Breast epithelium (tissue), 4 donors: ENCODE measurements around the gene GCKR. TPM values are rescaled to one million over a fixed set of nuclear protein-coding genes. Genes with fewer than 3 reads are reported as not detected.

Source experiments
- DNase-seq, 2 donors: peaks; one replicate each; pipeline ENCODE4 v3.0.0-alpha.2; 2019; ENCODE audit warnings: low spot score in 2 of 2
- H3K27ac ChIP-seq, 2 donors: fragments of 200-600 bp; sonication (generic) in 1 of 2; one replicate each; pipeline ENCODE4 v1.5.1; 2016 to 2019; ENCODE audit warnings: mild to moderate bottlenecking in 1 of 2
- H3K27me3 ChIP-seq, 2 donors: fragments of 200-600 bp; sonication (generic) in 1 of 2; one replicate each; pipeline versions ENCODE4 v1.5.1 to v1.6.0; 2017 to 2019; ENCODE audit warnings: control low read depth in 1 of 2, mild to moderate bottlenecking in 1 of 2
- H3K36me3 ChIP-seq: fragments of 200-600 bp; one replicate; pipeline ENCODE4 v1.5.1; 2019
- H3K4me1 ChIP-seq, 2 donors: fragments of 200-600 bp; sonication (generic); one replicate each; pipeline ENCODE4 v1.5.1; 2016 to 2019; ENCODE audit warnings: control low read depth in 1 of 2
- H3K4me3 ChIP-seq, 3 donors: fragments of 200-600 bp; sonication (generic); 1 replicate in 2 of 3; 2 replicates in 1 of 3; pipeline ENCODE4 v1.5.1; 2016 to 2019; ENCODE audit warnings: mild to moderate bottlenecking in 3 of 3, moderate library complexity in 2 of 3
- H3K9me3 ChIP-seq, 2 donors: fragments of 200-600 bp; sonication (generic) in 1 of 2; one replicate each; pipeline ENCODE4 v1.5.1; 2016 to 2019; ENCODE audit warnings: control low read depth in 1 of 2
- POLR2A ChIP-seq: fragments of 450-650 bp; IDR thresholded peaks from one replicate; pipeline ENCODE4 v1.6.1; 2016; ENCODE audit warnings: antibody characterized with exemption, mild to moderate bottlenecking, moderate library complexity
- POLR2AphosphoS5 ChIP-seq, 3 donors: sonication (generic); formaldehyde crosslinking; IDR thresholded peaks; one replicate each; pipeline ENCODE4 v1.6.1; 2017; ENCODE audit warnings: antibody characterized with exemption in 3 of 3
- intact Hi-C: fragments of 100-400 bp; cut with DNase I; formaldehyde crosslinking; loops from one replicate; pipeline ENCODE4 v1.15.1; 2023; ENCODE audit warnings: low total_unique reads
- total RNA-seq, 3 donors: library from RNA; depleted of rRNA; stranded (reverse); fragments of >200 nt; gene quantifications; one replicate each; pipeline ENCODE4 v1.1.0, GENCODE V29; 2016
- TF ChIP-seq, protein P1 (sequence below), 3 donors: fragments of 450-650 bp; IDR thresholded peaks; one replicate each; pipeline ENCODE4 v1.5.1; 2016 to 2017; ENCODE audit warnings: antibody characterized with exemption in 3 of 3, mild to moderate bottlenecking in 3 of 3, moderate library complexity in 3 of 3

GCKR gene
- total RNA-seq, 3 donors from 2014 or later: 1.8 to 3.9 TPM; not detected in 1

GRCh38 chr2:27489498-27490397 lies 6.9 kb upstream of the GCKR start, which contains the start of gene IFT172:
Gene IFT172, minus strand, starts transcription at chr2:27489743. Its CDS starts 90 bp downstream, at chr2:27489653.
- no peaks in the 10 kb centered on the region for H3K9me3 ChIP-seq
- intact Hi-C loops: no loop called here
- H3K36me3 ChIP-seq: no peaks in the 10 kb centered on the region
- peak within 1 kb of the TSS; percentile 84 to 88 for H3K27ac ChIP-seq
- peaks cover 0 to 1% of the 10 kb centered on the region in 2 donors for H3K4me1 ChIP-seq
- DNase-seq: peak; percentile 99
- TF ChIP-seq, protein P1, sequence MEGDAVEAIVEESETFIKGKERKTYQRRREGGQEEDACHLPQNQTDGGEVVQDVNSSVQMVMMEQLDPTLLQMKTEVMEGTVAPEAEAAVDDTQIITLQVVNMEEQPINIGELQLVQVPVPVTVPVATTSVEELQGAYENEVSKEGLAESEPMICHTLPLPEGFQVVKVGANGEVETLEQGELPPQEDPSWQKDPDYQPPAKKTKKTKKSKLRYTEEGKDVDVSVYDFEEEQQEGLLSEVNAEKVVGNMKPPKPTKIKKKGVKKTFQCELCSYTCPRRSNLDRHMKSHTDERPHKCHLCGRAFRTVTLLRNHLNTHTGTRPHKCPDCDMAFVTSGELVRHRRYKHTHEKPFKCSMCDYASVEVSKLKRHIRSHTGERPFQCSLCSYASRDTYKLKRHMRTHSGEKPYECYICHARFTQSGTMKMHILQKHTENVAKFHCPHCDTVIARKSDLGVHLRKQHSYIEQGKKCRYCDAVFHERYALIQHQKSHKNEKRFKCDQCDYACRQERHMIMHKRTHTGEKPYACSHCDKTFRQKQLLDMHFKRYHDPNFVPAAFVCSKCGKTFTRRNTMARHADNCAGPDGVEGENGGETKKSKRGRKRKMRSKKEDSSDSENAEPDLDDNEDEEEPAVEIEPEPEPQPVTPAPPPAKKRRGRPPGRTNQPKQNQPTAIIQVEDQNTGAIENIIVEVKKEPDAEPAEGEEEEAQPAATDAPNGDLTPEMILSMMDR (IDR thresholded peaks at IDR 0.05): no peak
- TF ChIP-seq POLR2AphosphoS5 (IDR thresholded peaks at IDR 0.05) (peak; percentile 20 to 85 (median 80)), POLR2A (no peak)
- H3K4me3 ChIP-seq: peak within 1 kb of the TSS; percentile 51 to 72 (median 68)
- no peaks in the 10 kb centered on the region for H3K27me3 ChIP-seq

GRCh38 chr2:27492557-27492956 lies 4.1 kb upstream of the GCKR start:
- no peak for DNase-seq
- peaks cover 0 to 7% of the 10 kb centered on the region in 2 donors for H3K4me1 ChIP-seq
- no peaks in the 10 kb centered on the region for H3K9me3 ChIP-seq
- H3K4me3 ChIP-seq: no peak overlapping the region
- no peaks in the 10 kb centered on the region for H3K27me3 ChIP-seq
- TF ChIP-seq, protein P1 (IDR thresholded peaks at IDR 0.05): no peak
- TF ChIP-seq POLR2AphosphoS5 (IDR thresholded peaks at IDR 0.05) (no peak), POLR2A (no peak)
- intact Hi-C loops: no loop called here
- H3K27ac ChIP-seq: peak overlapping the region in 1 of 2 donors; percentile 16
- H3K36me3 ChIP-seq: no peaks in the 10 kb centered on the region

DNA sequence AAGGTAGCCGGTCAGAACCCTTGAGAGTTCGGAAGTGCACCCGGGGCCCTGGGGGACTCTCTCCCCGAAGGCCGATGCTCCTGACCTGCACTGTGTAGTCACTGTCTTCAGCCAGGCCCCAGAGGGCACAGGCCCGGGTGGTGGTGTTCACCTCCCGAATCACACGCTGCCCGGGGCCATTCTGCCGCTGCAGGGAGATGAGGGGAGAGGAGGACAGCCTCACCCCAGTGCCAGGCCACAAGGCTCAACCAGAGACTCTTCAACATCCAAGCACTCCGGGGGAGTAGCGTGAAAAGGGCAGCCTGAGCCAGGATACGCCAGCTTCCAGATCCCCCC lies 2.7 kb upstream of the GCKR start:
- no peaks in the 10 kb centered on the region for H3K9me3 ChIP-seq
- no peaks in the 10 kb centered on the region for H3K27me3 ChIP-seq
- DNase-seq: no peak
- H3K4me3 ChIP-seq: peak overlapping the region in 2 of 3 donors; percentile 78 to 98
- H3K4me1 ChIP-seq: peaks cover 0 to 7% of the 10 kb centered on the region in 2 donors
- H3K27ac ChIP-seq: peak overlapping the region; percentile 74 to 95
- intact Hi-C loops: no loop called here
- no peak for TF ChIP-seq POLR2A
- TF ChIP-seq, protein P1 (IDR thresholded peaks at IDR 0.05): no peak
- TF ChIP-seq POLR2AphosphoS5 (IDR thresholded peaks at IDR 0.05): no peak
- H3K36me3 ChIP-seq: no peaks in the 10 kb centered on the region

- Histone ChIP-seq H3K4me1 (peaks cover 0 to 7% of the 10 kb centered on the region in 2 donors), H3K9me3 (no peaks in the 10 kb centered on the region), H3K27me3 (no peaks in the 10 kb centered on the region), H3K27ac (peak overlapping the region; percentile 74 to 95), H3K36me3 (no peaks in the 10 kb centered on the region), H3K4me3 (peak overlapping the region; percentile 52 to 98 (median 78))
- intact Hi-C loops: no loop called here
- DNase-seq: peak in 1 of 2 donors; percentile 63
- TF ChIP-seq POLR2A: peak; percentile 59
- TF ChIP-seq POLR2AphosphoS5 (IDR thresholded peaks at IDR 0.05): peak in 2 of 3 donors; percentile 52 to 97
- TF ChIP-seq, protein P1 (IDR thresholded peaks at IDR 0.05): no peak
Observed at GRCh38 chr2:27494284-27494943, 2.2 kb upstream of the GCKR start.
